GM12892 (cell line): Measurements from ENCODE around the gene CDH13.

ENCODE experiments used
- POLR2A ChIP-seq: IDR thresholded peaks from 2 replicates; pipeline ENCODE4 v1.6.1; 2011; ENCODE audit warnings: low read depth, low read length, control low read depth
- POLR2AphosphoS5 ChIP-seq: IDR thresholded peaks from 2 replicates; pipeline ENCODE4 v1.6.1; 2011; ENCODE audit warnings: low read depth, low read length, control low read depth

GRCh38 chr16:83219285-83219684 lies 592.5 kb downstream of the CDH13 start:
- TF ChIP-seq POLR2AphosphoS5, result no peak
- TF ChIP-seq POLR2A, result no peak
